Natural killer cell (primary cell): Measurements from ENCODE around the gene PRKCSH. TPM values are rescaled to one million over a fixed set of nuclear protein-coding genes. Genes with fewer than 3 reads are reported as not detected.

Experiments
- ATAC-seq, 3 donors: fragments of 150-1000 bp in 2 of 3; fragments of 200-7000 bp in 1 of 3; cut with Tn5 transposase; 1 replicate in 1 of 3; 2 replicates in 2 of 3; pipeline ENCODE4 v1.10.0; 2021; ENCODE audit warnings: mild to moderate bottlenecking in 2 of 3, moderate library complexity in 2 of 3
- DNase-seq, 2 donors: peaks; one replicate each; pipeline versions ENCODE4 v3.0.0 to v3.0.0-alpha.2; 2013 to 2021; ENCODE audit warnings: mixed read lengths in 1 of 2
- H3K27ac ChIP-seq: one replicate; pipeline ENCODE4 v1.5.1; 2013; ENCODE audit warnings: mild to moderate bottlenecking, low read length
- H3K27me3 ChIP-seq: one replicate; pipeline ENCODE4 v1.6.1; 2013; ENCODE audit warnings: low read length; ENCODE audit not compliant: control insufficient read depth, insufficient read depth
- H3K36me3 ChIP-seq: one replicate; pipeline ENCODE4 v1.6.1; 2013; ENCODE audit warnings: low read length; ENCODE audit not compliant: control insufficient read depth, insufficient read depth
- H3K4me1 ChIP-seq: one replicate; pipeline ENCODE4 v1.6.1; 2013; ENCODE audit warnings: low read length; ENCODE audit not compliant: control insufficient read depth, insufficient read depth
- H3K4me3 ChIP-seq: one replicate; pipeline ENCODE4 v1.5.1; 2013; ENCODE audit warnings: low read length
- H3K9me3 ChIP-seq: one replicate; pipeline ENCODE4 v1.6.1; 2013; ENCODE audit warnings: low read length; ENCODE audit not compliant: control insufficient read depth, insufficient read depth
- H3K27ac Mint-ChIP-seq, 2 donors: one replicate each; pipeline ENCODE4 v1.8.0; 2022; ENCODE audit warnings: mild to moderate bottlenecking in 2 of 2, mixed read lengths in 2 of 2, moderate library complexity in 1 of 2
- H3K27me3 Mint-ChIP-seq, 2 donors: one replicate each; pipeline ENCODE4 v1.8.0; 2022; ENCODE audit warnings: low read depth in 2 of 2, mixed read lengths in 2 of 2
- H3K36me3 Mint-ChIP-seq: one replicate; pipeline ENCODE4 v1.8.0; 2022; ENCODE audit warnings: mixed read lengths
- H3K4me1 Mint-ChIP-seq, 2 donors: one replicate each; pipeline ENCODE4 v1.8.0; 2022; ENCODE audit warnings: mixed read lengths in 2 of 2
- H3K4me3 Mint-ChIP-seq: one replicate; pipeline ENCODE4 v1.8.0; 2022; ENCODE audit warnings: mild to moderate bottlenecking, moderate library complexity, mixed read lengths
- H3K9me3 Mint-ChIP-seq, 2 donors: one replicate each; pipeline ENCODE4 v1.8.0; 2022; ENCODE audit warnings: mixed read lengths in 2 of 2
- CTCF ChIP-seq: fragments of 200-600 bp; IDR thresholded peaks from one replicate; pipeline ENCODE4 v1.8.0; 2022; ENCODE audit warnings: antibody characterized with exemption
- WGBS: methylation state at CpG from one replicate; pipeline ENCODE4 v1.1.7; 2013; ENCODE audit warnings: missing lambda C conversion rate; ENCODE audit not compliant: insufficient coverage; 5-methylcytosine and 5-hydroxymethylcytosine counted together
- intact Hi-C: fragments of 100-400 bp; cut with micrococcal nuclease; formaldehyde crosslinking; loops from one replicate; pipeline ENCODE4 v1.14.2; 2022
- total RNA-seq, 4 donors: library from RNA; stranded (reverse); fragments of 120-200 nt in 1 of 4; gene quantifications; one replicate each; pipeline versions ENCODE4 v1.2.3 to v1.2.4, GENCODE V29; 2013 to 2022

The PRKCSH gene
- total RNA-seq, 3 donors from 2014 or later (not counting 1 experiment from before 2014, with no cell fraction given), result 320 to 367 (median 327) TPM

GRCh38 chr19:11448410-11448809, 13.0 kb downstream of the PRKCSH start:
- Mint-ChIP-seq H3K27ac (no peak overlapping the region), H3K4me1 (peaks cover 0 to 5% of the 10 kb centered on the region in 2 donors), H3K36me3 (no peaks in the 10 kb centered on the region), H3K9me3 (no peaks in the 10 kb centered on the region), H3K4me3 (no peak overlapping the region), H3K27me3 (no peaks in the 10 kb centered on the region)
- H3K27me3 ChIP-seq, result no peaks in the 10 kb centered on the region
- WGBS, result 93% methylated on average over 13 of the region's 13 CpGs
- H3K9me3 ChIP-seq, result no peaks in the 10 kb centered on the region
- no peaks in the 10 kb centered on the region for H3K4me1 ChIP-seq
- TF ChIP-seq CTCF, result no peak
- H3K36me3 ChIP-seq, result peaks cover 47% of the 10 kb centered on the region
- intact Hi-C loops, result loop anchor here (5.0 kb wide), 1 partner anchor 156 kb away; no protein-coding TSS in a partner anchor
- DNase-seq (no peak), ATAC-seq (no peak)
- no peak overlapping the region for H3K27ac ChIP-seq
- no peak overlapping the region for H3K4me3 ChIP-seq

GRCh38 chr19:11448923-11449554, 13.6 kb downstream of the PRKCSH start:
- H3K9me3 Mint-ChIP-seq, result no peaks in the 10 kb centered on the region
- H3K4me1 ChIP-seq, result no peaks in the 10 kb centered on the region
- intact Hi-C loops, result loop anchor here (5.0 kb wide), 1 partner anchor 157 kb away; no protein-coding TSS in a partner anchor
- DNase-seq (no peak), ATAC-seq (no peak)
- H3K27ac ChIP-seq, result no peak overlapping the region
- H3K27ac Mint-ChIP-seq, result no peak overlapping the region
- H3K4me1 Mint-ChIP-seq, result peaks cover 0 to 5% of the 10 kb centered on the region in 2 donors
- H3K27me3 Mint-ChIP-seq, result no peaks in the 10 kb centered on the region
- H3K4me3 ChIP-seq, result no peak overlapping the region
- 98% methylated on average over 31 of the region's 31 CpGs for WGBS
- H3K27me3 ChIP-seq, result no peaks in the 10 kb centered on the region
- no peak overlapping the region for H3K4me3 Mint-ChIP-seq
- no peak for TF ChIP-seq CTCF
- no peaks in the 10 kb centered on the region for H3K9me3 ChIP-seq
- H3K36me3 ChIP-seq, result peaks cover 42% of the 10 kb centered on the region
- no peaks in the 10 kb centered on the region for H3K36me3 Mint-ChIP-seq

- H3K36me3 Mint-ChIP-seq, result no peaks in the 10 kb centered on the region
- WGBS, result 97% methylated on average over 20 of the region's 21 CpGs
Measured at GRCh38 chr19:11450570-11451326, 15.3 kb downstream of the PRKCSH start.

More at GRCh38 chr19:11450570-11451326, 15.3 kb downstream of the PRKCSH start:
- H3K4me3 Mint-ChIP-seq, result no peak overlapping the region
- no peaks in the 10 kb centered on the region for H3K27me3 ChIP-seq
- H3K27ac ChIP-seq, result no peak overlapping the region
- no peaks in the 10 kb centered on the region for H3K4me1 ChIP-seq
- DNase-seq (no peak), ATAC-seq (no peak)
- H3K9me3 ChIP-seq, result no peaks in the 10 kb centered on the region
- H3K9me3 Mint-ChIP-seq, result no peaks in the 10 kb centered on the region
- H3K4me3 ChIP-seq, result no peak overlapping the region
- no peaks in the 10 kb centered on the region for H3K4me1 Mint-ChIP-seq
- TF ChIP-seq CTCF, result no peak
- intact Hi-C loops, result no loop called here
- peaks cover 33% of the 10 kb centered on the region for H3K36me3 ChIP-seq
- no peaks in the 10 kb centered on the region for H3K27me3 Mint-ChIP-seq
- no peak overlapping the region for H3K27ac Mint-ChIP-seq
